Measurements from ENCODE around the gene CDC42BPB. TPM values are rescaled to one million over a fixed set of nuclear protein-coding genes. Genes with fewer than 3 reads are reported as not detected.
A peak's percentile ranks its signal among the peaks of the same experiment; 100 is the strongest.

CDC42BPB gene
- total RNA-seq, 1 donor from 2014 or later = 102 TPM

DNA sequence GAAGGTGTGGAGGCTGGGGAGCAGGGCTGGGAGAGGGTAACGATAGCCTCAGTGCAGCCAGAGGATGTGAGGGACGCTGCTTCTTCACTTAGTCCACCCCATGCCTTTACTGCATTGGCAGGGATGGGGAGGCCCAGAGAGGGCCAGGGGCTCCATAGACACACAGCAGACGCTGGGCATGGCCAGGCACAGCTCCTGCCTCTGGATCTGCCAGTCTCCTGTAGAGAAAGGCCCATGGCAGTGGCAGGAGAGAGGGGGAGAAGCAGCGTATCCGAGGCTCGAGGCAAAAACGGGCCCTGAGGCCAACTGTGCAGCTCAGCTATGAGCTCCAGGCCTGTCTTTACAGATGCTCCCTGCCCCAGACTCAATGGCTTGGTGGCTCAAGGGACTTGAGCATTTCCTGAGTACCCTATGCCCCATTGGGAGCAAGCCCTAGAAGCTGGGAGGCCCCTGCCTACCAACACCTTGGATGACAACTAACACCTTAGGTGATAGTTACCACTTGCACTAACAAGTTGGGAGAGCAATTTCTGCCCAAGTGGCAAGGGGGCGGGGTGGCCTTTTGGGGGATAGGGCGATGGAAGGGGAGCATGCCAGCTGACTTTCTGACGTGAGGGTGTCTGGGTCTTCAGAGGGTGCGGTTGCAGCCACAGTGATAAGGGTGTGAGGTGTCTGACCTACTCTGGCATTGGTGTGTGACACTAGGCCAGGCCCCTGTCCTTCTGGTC is 21.7 kb upstream of the CDC42BPB start:
- TF ChIP-seq, protein P1, sequence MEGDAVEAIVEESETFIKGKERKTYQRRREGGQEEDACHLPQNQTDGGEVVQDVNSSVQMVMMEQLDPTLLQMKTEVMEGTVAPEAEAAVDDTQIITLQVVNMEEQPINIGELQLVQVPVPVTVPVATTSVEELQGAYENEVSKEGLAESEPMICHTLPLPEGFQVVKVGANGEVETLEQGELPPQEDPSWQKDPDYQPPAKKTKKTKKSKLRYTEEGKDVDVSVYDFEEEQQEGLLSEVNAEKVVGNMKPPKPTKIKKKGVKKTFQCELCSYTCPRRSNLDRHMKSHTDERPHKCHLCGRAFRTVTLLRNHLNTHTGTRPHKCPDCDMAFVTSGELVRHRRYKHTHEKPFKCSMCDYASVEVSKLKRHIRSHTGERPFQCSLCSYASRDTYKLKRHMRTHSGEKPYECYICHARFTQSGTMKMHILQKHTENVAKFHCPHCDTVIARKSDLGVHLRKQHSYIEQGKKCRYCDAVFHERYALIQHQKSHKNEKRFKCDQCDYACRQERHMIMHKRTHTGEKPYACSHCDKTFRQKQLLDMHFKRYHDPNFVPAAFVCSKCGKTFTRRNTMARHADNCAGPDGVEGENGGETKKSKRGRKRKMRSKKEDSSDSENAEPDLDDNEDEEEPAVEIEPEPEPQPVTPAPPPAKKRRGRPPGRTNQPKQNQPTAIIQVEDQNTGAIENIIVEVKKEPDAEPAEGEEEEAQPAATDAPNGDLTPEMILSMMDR (IDR thresholded peaks at IDR 0.05) = no peak
- Histone ChIP-seq H3K36me3 (no peaks in the 10 kb centered on the region), H3K9me3 (no peaks in the 10 kb centered on the region), H3K27me3 (peaks cover 2% of the 10 kb centered on the region), H3K4me1 (peaks cover 9% of the 10 kb centered on the region), H3K4me3 (no peak overlapping the region), H3K27ac (no peak overlapping the region)
- ATAC-seq (no peak), DNase-seq (no peak)
- intact Hi-C loops (cut with DNase I) = no loop called here

DNA sequence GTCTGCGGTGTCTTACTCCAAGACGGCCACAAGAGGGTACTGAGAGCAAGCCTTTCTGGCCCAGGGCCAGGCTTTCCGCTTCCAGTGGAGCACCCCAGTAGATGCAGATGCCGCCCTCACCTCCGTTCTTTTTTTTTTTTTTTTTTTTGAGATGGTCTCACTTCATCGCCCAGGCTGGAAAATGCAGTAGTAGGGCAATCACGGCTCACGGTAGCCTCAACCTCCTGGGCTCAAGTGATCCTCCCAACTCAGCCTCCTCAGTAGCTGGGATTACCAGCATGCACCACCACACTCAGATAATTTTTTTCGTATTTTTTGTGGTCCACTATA is 21.0 kb upstream of the CDC42BPB start:
- H3K27ac ChIP-seq = no peak overlapping the region
- ATAC-seq (peak; percentile 53), DNase-seq (peak; percentile 89)
- H3K27me3 ChIP-seq = no peaks in the 10 kb centered on the region
- H3K9me3 ChIP-seq = no peaks in the 10 kb centered on the region
- peaks cover 9% of the 10 kb centered on the region for H3K4me1 ChIP-seq
- intact Hi-C loops (cut with DNase I) = no loop called here
- no peak overlapping the region for H3K4me3 ChIP-seq
- no peaks in the 10 kb centered on the region for H3K36me3 ChIP-seq
- TF ChIP-seq, protein P1 (IDR thresholded peaks at IDR 0.05) = peak; percentile 74

DNA sequence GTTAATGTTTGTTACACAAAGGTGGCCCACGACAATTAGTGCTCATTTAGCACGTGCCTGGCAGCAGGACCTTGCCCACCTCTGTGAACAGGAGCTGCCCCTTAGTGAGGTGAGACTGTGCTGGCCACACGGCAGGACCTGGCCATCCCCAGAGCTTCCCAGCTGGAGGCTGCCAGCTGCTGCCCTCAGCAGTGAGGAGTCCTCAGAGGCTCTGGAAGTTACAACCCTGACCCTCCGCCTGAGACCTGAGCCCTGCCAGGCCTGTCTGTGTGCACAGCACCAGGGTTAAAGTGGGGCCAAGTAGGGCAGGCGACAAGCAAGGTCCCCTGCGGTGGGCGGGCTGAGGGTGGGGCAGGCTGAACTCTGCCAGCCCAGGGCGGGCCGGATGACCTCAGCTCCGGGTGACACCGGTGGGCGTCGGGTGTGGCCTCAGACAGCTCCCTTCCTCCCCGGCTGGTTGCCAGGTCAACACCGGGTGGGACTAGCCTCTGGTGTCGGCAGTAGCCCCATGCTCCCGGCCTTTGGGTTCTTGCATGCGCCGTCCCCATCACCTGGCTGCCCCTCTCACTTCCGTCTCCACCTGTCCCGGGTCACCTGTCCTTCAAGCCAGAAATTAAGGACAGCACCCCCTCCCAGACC is 17.5 kb upstream of the CDC42BPB start:
- Histone ChIP-seq H3K4me1 (peaks cover 21% of the 10 kb centered on the region), H3K4me3 (peak overlapping the region; percentile 50), H3K27me3 (no peaks in the 10 kb centered on the region), H3K27ac (peak overlapping the region; percentile 88), H3K36me3 (no peaks in the 10 kb centered on the region), H3K9me3 (no peaks in the 10 kb centered on the region)
- intact Hi-C loops (cut with DNase I) = no loop called here
- TF ChIP-seq, protein P1 (IDR thresholded peaks at IDR 0.05) = no peak
- peak; percentile 70 for ATAC-seq
- peak; percentile 96 for DNase-seq

DNA sequence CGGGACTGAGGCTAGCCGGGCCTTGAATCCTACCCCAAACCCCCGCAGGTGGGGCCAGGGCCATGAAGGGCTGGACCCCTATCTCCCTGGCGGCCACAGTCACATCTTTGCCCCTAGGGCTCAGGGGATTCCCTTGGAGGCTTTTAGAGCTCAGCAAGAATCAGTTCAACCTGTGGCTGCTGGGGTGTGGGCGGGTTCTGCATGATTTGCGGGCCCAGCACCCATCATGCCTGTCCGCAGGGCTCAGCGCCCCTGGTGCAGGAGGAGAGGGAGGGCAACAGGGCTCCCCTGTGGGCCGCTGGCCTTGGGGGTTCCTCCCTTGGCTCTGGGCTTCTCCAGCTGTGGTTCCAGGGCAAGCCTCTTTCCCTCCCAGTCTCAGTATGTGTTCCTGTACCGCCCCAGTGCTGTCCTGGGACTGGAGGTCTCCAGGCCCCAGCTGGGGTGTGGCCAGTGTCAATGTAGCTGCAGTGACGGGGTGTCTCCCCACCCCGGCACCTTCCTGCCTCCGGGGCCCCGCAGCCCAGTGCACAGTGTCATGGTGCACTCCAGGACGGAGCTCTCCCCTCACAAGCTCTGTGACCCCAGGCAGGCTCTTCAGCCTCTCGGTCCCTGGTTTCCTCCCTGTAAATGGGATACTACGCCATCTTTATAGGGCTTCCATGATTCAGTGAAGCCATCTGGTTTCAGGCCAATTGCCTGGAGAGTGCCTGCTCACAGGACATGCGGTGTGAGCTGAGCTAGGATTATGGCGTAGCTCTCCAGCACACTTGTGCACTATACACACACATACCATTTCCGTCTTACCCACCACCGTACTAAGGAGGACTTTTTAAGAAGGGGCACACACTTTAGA is 16.8 kb upstream of the CDC42BPB start:
- H3K36me3 ChIP-seq = no peaks in the 10 kb centered on the region
- TF ChIP-seq, protein P1 (IDR thresholded peaks at IDR 0.05) = no peak
- DNase-seq (peak; percentile 67), ATAC-seq (no peak)
- peak overlapping the region; percentile 88 for H3K27ac ChIP-seq
- no peak overlapping the region for H3K4me3 ChIP-seq
- H3K4me1 ChIP-seq = peaks cover 21% of the 10 kb centered on the region
- intact Hi-C loops (cut with DNase I) = no loop called here
- H3K27me3 ChIP-seq = no peaks in the 10 kb centered on the region
- H3K9me3 ChIP-seq = no peaks in the 10 kb centered on the region

DNA sequence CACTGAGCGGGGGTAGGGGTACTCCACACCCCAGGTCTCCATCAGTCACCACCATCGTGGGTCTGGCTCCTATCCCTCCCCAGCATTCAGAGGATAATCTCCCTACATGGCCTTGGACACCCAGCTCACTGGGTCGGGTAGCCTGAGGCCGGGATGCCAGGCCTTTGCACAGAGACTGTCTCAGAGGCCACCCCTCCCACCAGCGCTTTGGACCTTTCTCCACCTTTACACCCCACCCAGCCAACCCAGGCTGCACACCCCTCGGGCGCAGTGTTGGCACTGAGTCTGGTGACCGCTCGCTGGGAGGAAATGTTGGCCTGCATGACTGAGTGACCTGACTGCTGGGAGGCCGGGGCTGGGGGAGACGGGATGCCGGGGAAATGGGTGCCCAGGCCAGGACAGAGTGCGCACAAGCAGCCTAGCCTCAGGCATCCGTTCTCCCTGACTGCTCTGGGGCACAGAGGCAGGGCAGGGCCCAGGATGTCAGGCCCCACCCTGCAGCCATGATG is 16.1 kb upstream of the CDC42BPB start:
- intact Hi-C loops (cut with DNase I) = no loop called here
- Histone ChIP-seq H3K9me3 (no peaks in the 10 kb centered on the region), H3K36me3 (no peaks in the 10 kb centered on the region), H3K4me1 (peaks cover 21% of the 10 kb centered on the region), H3K27me3 (no peaks in the 10 kb centered on the region), H3K27ac (peak overlapping the region; percentile 88), H3K4me3 (no peak overlapping the region)
- TF ChIP-seq, protein P1 (IDR thresholded peaks at IDR 0.05) = no peak
- peak; percentile 58 for DNase-seq
- ATAC-seq = no peak

Measured in upper lobe of right lung (tissue), 1 donor.